GM21723 (cell line): ENCODE measurements around the gene ACSM4.
"Not testable (repeated sequence)": the region's sequence is repeated elsewhere in the genome, so short reads cannot be mapped to it uniquely, and the experiment has no call there.

ENCODE experiments used
- ATAC-seq: cut with Tn5 transposase; IDR thresholded peaks from one replicate; pipeline ENCODE4 v1.9.1; 2021; ENCODE audit warnings: mild to moderate bottlenecking, moderate library complexity; ENCODE audit not compliant: unreplicated experiment

Gene ACSM4

GRCh38 chr12:7303772-7304171 is at the start of gene ACSM4:
Gene ACSM4 (plus strand): TSS chr12:7304072. CDS start chr12:7304332, 260 bp downstream.
- no peak for ATAC-seq

GRCh38 chr12:7259060-7259459 is 44.8 kb upstream of the ACSM4 start:
- no peak for ATAC-seq

- no peak for ATAC-seq
Observed at GRCh38 chr12:7264538-7264937, 39.3 kb upstream of the ACSM4 start.

- ATAC-seq = no peak
Observed at GRCh38 chr12:7265251-7265650, 38.6 kb upstream of the ACSM4 start.

- no peak for ATAC-seq
Observed at GRCh38 chr12:7269273-7269672, 34.6 kb upstream of the ACSM4 start.

- no peak for ATAC-seq
Observed at GRCh38 chr12:7271893-7272514, 31.9 kb upstream of the ACSM4 start.

GRCh38 chr12:7275482-7275881 is 28.4 kb upstream of the ACSM4 start:
- ATAC-seq = not testable (repeated sequence)

- no peak for ATAC-seq
Observed at GRCh38 chr12:7282844-7283243, 21.0 kb upstream of the ACSM4 start.

- no peak for ATAC-seq
Observed at GRCh38 chr12:7289743-7290142, 14.1 kb upstream of the ACSM4 start.

- ATAC-seq = not testable (repeated sequence)
Observed at GRCh38 chr12:7290588-7290987, 13.3 kb upstream of the ACSM4 start.

GRCh38 chr12:7292300-7292699 is 11.6 kb upstream of the ACSM4 start:
- ATAC-seq = no peak

- no peak for ATAC-seq
Observed at GRCh38 chr12:7293670-7294069, 10.2 kb upstream of the ACSM4 start.

- ATAC-seq = no peak
Observed at GRCh38 chr12:7295529-7295928, 8.3 kb upstream of the ACSM4 start.

- no peak for ATAC-seq
Observed at GRCh38 chr12:7297865-7298264, 6.0 kb upstream of the ACSM4 start.

GRCh38 chr12:7302266-7302986 is 1.4 kb upstream of the ACSM4 start:
- ATAC-seq = no peak

- no peak for ATAC-seq
Observed at GRCh38 chr12:7303230-7303629, 642 bp upstream of the ACSM4 start.

GRCh38 chr12:7304456-7304855 is 584 bp downstream of the ACSM4 start:
- ATAC-seq = no peak

GRCh38 chr12:7310070-7310469 is 6.2 kb downstream of the ACSM4 start:
- no peak for ATAC-seq

- ATAC-seq = no peak
Observed at GRCh38 chr12:7319930-7320329, 16.1 kb downstream of the ACSM4 start.

- no peak for ATAC-seq
Observed at GRCh38 chr12:7321624-7322023, 17.8 kb downstream of the ACSM4 start.

- no peak for ATAC-seq
Observed at GRCh38 chr12:7322599-7322998, 18.7 kb downstream of the ACSM4 start.

GRCh38 chr12:7324176-7324575 is 20.3 kb downstream of the ACSM4 start:
- ATAC-seq = no peak

- no peak for ATAC-seq
Observed at GRCh38 chr12:7327918-7328317, 24.0 kb downstream of the ACSM4 start.
